ENCODE results near the gene GRM8. TPM values are rescaled to one million over a fixed set of nuclear protein-coding genes. Genes with fewer than 3 reads are reported as not detected.

GRM8 gene
- total RNA-seq, 1 experiment from 2014 or later, result 0.40 TPM

DNA sequence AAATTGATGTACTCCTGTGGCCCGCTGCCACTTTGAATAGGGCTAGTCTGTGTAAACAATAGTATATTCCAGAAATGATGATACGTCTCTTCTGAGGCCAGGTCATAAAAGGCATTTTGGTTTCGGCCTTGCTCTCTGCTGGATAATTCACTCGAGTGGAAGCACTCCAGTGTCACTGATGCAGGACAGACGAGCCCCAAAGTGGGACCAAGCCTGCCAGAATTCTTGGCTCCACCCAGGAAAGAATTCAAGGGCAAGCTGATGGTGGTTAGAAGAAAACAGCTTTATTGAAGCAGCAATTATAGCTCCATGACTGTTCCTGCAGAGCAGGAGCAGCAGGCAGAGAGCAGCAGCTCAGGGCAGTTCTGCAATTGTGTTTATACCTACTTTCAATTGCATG is 717.6 kb downstream of the GRM8 start:
- H3K9me3 Mint-ChIP-seq (ENCODE audit: low read depth, unreplicated experiment), result peaks cover 3% of the 10 kb centered on the region
- no peak for DNase-seq
- TF ChIP-seq, protein P1, sequence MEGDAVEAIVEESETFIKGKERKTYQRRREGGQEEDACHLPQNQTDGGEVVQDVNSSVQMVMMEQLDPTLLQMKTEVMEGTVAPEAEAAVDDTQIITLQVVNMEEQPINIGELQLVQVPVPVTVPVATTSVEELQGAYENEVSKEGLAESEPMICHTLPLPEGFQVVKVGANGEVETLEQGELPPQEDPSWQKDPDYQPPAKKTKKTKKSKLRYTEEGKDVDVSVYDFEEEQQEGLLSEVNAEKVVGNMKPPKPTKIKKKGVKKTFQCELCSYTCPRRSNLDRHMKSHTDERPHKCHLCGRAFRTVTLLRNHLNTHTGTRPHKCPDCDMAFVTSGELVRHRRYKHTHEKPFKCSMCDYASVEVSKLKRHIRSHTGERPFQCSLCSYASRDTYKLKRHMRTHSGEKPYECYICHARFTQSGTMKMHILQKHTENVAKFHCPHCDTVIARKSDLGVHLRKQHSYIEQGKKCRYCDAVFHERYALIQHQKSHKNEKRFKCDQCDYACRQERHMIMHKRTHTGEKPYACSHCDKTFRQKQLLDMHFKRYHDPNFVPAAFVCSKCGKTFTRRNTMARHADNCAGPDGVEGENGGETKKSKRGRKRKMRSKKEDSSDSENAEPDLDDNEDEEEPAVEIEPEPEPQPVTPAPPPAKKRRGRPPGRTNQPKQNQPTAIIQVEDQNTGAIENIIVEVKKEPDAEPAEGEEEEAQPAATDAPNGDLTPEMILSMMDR (IDR thresholded peaks at IDR 0.05; ENCODE audit: unreplicated experiment), result no peak
- no peaks in the 10 kb centered on the region for H3K27me3 Mint-ChIP-seq (ENCODE audit: unreplicated experiment)
- no TSS peak for BruUV-seq (replicated peaks)
- intact Hi-C loops (cut with micrococcal nuclease; ENCODE audit: unreplicated experiment), result no loop called here
- no peak overlapping the region for H3K27ac Mint-ChIP-seq (ENCODE audit: unreplicated experiment)
- CTCF ChIA-PET, result no interaction called here
- H3K4me1 Mint-ChIP-seq (ENCODE audit: low read depth, unreplicated experiment), result no peaks in the 10 kb centered on the region
- H3K4me3 Mint-ChIP-seq (ENCODE audit: low read depth, unreplicated experiment), result no peak overlapping the region
- no peaks in the 10 kb centered on the region for H3K36me3 Mint-ChIP-seq (ENCODE audit: insufficient read depth, unreplicated experiment)

DNA sequence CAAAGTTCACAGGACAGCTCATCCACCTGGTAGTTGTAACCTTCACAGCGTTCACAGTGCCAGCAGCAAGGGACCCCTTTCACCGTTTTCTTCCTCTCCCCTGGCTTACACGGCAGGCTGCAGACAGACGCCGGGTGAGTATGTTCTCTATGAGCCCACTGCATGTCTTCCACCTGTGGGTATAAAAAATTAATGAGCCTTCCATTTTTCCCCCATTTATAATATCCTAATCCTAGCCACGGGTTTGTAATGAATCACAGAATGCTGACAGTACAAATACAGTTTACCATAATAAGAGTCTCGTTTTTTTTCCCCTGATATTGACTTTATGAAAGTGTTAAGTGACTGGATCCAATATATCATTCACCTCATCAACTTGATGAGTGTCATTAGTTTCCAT is 719.0 kb downstream of the GRM8 start:
- Mint-ChIP-seq H3K9me3 (ENCODE audit: low read depth, unreplicated experiment) (peaks cover 3% of the 10 kb centered on the region), H3K4me3 (ENCODE audit: low read depth, unreplicated experiment) (no peak overlapping the region), H3K36me3 (ENCODE audit: insufficient read depth, unreplicated experiment) (no peaks in the 10 kb centered on the region), H3K27me3 (ENCODE audit: unreplicated experiment) (no peaks in the 10 kb centered on the region), H3K4me1 (ENCODE audit: low read depth, unreplicated experiment) (no peaks in the 10 kb centered on the region), H3K27ac (ENCODE audit: unreplicated experiment) (no peak overlapping the region)
- no TSS peak for BruUV-seq (replicated peaks)
- DNase-seq, result no peak
- CTCF ChIA-PET, result no interaction called here
- TF ChIP-seq, protein P1 (IDR thresholded peaks at IDR 0.05; ENCODE audit: unreplicated experiment), result no peak
- intact Hi-C loops (cut with micrococcal nuclease; ENCODE audit: unreplicated experiment), result no loop called here

DNA sequence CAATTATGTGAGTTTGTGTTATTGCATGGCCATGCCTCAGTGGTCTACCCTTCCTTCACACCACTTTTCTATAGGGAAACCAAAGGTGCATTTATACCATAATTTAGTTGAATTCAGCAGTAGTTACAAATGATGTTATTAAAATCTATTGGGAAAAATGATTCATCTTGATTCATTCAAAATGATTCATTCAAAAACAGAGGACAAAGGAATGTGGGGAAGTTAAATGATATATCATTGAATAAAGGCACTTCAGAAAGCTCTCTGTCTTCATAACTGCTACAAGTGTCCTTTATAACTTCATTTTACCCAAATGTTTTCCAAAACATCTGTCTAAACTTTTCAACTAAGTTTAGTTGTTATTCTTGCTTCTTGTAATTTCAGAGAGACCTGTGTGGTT is 722.9 kb downstream of the GRM8 start:
- no peaks in the 10 kb centered on the region for H3K36me3 Mint-ChIP-seq (ENCODE audit: insufficient read depth, unreplicated experiment)
- no peak for DNase-seq
- H3K4me1 Mint-ChIP-seq (ENCODE audit: low read depth, unreplicated experiment), result no peaks in the 10 kb centered on the region
- no peaks in the 10 kb centered on the region for H3K27me3 Mint-ChIP-seq (ENCODE audit: unreplicated experiment)
- TF ChIP-seq, protein P1 (IDR thresholded peaks at IDR 0.05; ENCODE audit: unreplicated experiment), result no peak
- no peak overlapping the region for H3K27ac Mint-ChIP-seq (ENCODE audit: unreplicated experiment)
- CTCF ChIA-PET, result no interaction called here
- no TSS peak for BruUV-seq (replicated peaks)
- H3K9me3 Mint-ChIP-seq (ENCODE audit: low read depth, unreplicated experiment), result peaks cover 3% of the 10 kb centered on the region
- intact Hi-C loops (cut with micrococcal nuclease; ENCODE audit: unreplicated experiment), result no loop called here
- no peak overlapping the region for H3K4me3 Mint-ChIP-seq (ENCODE audit: low read depth, unreplicated experiment)

DNA sequence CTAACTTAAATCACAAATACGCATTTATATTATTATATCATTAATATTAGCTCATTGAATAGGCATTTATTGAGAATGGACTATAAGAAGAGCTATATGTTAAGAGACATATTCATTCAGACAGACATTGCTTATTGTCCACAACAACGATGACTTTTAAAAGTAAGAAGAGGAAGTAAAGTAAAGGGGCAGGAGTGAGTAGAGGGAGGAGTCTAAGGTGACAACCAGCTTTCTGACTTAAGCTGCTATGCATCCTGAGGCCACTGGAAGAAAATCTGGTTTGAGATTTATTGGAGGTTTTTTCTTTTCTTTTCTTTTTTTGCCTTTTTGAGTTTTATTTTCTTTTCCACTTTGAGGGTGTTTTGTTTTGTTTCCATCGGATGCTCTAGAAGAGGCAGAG is 723.5 kb downstream of the GRM8 start:
- H3K27ac Mint-ChIP-seq (ENCODE audit: unreplicated experiment), result no peak overlapping the region
- no peaks in the 10 kb centered on the region for H3K36me3 Mint-ChIP-seq (ENCODE audit: insufficient read depth, unreplicated experiment)
- DNase-seq, result no peak
- H3K4me3 Mint-ChIP-seq (ENCODE audit: low read depth, unreplicated experiment), result no peak overlapping the region
- H3K27me3 Mint-ChIP-seq (ENCODE audit: unreplicated experiment), result no peaks in the 10 kb centered on the region
- no peaks in the 10 kb centered on the region for H3K4me1 Mint-ChIP-seq (ENCODE audit: low read depth, unreplicated experiment)
- intact Hi-C loops (cut with micrococcal nuclease; ENCODE audit: unreplicated experiment), result no loop called here
- CTCF ChIA-PET, result no interaction called here
- BruUV-seq (replicated peaks), result no TSS peak
- H3K9me3 Mint-ChIP-seq (ENCODE audit: low read depth, unreplicated experiment), result peaks cover 5% of the 10 kb centered on the region
- TF ChIP-seq, protein P1 (IDR thresholded peaks at IDR 0.05; ENCODE audit: unreplicated experiment), result no peak

DNA sequence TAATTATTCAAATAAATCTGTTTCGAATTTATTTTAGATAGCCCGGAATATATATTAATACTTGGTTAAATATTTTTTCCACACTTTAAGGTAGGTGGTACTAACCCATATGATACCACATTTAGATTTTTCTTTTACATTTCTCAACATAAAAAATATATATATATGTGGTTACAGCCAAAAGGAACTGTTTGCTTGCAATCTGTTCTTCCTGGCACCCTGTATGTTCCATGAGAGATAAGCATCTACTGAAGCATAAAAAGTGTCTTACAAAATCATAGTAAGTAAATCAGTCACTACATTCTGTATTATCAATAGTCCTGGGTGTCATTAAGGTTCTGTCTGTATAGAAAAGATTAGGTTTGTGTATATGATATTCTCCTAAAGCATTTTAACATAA is 726.8 kb downstream of the GRM8 start:
- peaks cover 5% of the 10 kb centered on the region for H3K9me3 Mint-ChIP-seq (ENCODE audit: low read depth, unreplicated experiment)
- no peak overlapping the region for H3K27ac Mint-ChIP-seq (ENCODE audit: unreplicated experiment)
- H3K36me3 Mint-ChIP-seq (ENCODE audit: insufficient read depth, unreplicated experiment), result no peaks in the 10 kb centered on the region
- TF ChIP-seq, protein P1 (IDR thresholded peaks at IDR 0.05; ENCODE audit: unreplicated experiment), result no peak
- DNase-seq, result no peak
- BruUV-seq (replicated peaks), result no TSS peak
- intact Hi-C loops (cut with micrococcal nuclease; ENCODE audit: unreplicated experiment), result no loop called here
- CTCF ChIA-PET, result no interaction called here
- H3K4me1 Mint-ChIP-seq (ENCODE audit: low read depth, unreplicated experiment), result no peaks in the 10 kb centered on the region
- no peaks in the 10 kb centered on the region for H3K27me3 Mint-ChIP-seq (ENCODE audit: unreplicated experiment)
- H3K4me3 Mint-ChIP-seq (ENCODE audit: low read depth, unreplicated experiment), result no peak overlapping the region
